ENCODE measurements around the gene USH2A.

DNA sequence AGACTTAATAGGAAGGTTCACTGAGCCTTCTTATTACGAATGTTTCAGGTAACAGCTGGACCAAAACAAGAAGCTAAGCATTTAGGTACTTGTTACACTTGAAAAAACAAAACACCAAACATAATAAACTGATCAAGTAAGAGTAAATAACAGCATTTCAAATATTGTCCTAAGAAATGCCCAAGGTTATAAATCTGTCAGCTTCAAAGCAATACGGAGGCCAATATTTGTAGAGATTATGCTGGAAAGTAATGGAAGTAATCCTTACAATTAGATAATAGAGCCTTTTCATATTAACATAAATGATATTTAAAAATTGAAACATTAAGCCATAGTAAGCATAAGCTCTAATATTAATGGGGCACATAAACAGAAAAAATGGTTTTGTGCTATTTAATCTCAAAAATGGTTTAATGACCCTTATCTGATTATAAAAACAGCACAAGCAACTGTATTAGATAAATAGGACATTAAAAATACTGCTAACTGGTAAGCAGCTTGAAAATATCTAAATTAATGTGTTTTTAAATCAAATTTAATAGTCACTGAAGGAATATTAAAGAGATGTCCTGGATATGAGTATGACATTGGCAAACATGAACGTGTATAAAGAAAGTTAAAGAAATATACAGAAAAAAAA is 43.0 kb upstream of the USH2A start:
- TF ChIP-seq, protein P1, sequence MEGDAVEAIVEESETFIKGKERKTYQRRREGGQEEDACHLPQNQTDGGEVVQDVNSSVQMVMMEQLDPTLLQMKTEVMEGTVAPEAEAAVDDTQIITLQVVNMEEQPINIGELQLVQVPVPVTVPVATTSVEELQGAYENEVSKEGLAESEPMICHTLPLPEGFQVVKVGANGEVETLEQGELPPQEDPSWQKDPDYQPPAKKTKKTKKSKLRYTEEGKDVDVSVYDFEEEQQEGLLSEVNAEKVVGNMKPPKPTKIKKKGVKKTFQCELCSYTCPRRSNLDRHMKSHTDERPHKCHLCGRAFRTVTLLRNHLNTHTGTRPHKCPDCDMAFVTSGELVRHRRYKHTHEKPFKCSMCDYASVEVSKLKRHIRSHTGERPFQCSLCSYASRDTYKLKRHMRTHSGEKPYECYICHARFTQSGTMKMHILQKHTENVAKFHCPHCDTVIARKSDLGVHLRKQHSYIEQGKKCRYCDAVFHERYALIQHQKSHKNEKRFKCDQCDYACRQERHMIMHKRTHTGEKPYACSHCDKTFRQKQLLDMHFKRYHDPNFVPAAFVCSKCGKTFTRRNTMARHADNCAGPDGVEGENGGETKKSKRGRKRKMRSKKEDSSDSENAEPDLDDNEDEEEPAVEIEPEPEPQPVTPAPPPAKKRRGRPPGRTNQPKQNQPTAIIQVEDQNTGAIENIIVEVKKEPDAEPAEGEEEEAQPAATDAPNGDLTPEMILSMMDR (IDR thresholded peaks at IDR 0.05), result no peak
- no peak for TF ChIP-seq POLR2A (IDR thresholded peaks at IDR 0.05)
